ENCODE results near the gene MAP2K2.

DNA sequence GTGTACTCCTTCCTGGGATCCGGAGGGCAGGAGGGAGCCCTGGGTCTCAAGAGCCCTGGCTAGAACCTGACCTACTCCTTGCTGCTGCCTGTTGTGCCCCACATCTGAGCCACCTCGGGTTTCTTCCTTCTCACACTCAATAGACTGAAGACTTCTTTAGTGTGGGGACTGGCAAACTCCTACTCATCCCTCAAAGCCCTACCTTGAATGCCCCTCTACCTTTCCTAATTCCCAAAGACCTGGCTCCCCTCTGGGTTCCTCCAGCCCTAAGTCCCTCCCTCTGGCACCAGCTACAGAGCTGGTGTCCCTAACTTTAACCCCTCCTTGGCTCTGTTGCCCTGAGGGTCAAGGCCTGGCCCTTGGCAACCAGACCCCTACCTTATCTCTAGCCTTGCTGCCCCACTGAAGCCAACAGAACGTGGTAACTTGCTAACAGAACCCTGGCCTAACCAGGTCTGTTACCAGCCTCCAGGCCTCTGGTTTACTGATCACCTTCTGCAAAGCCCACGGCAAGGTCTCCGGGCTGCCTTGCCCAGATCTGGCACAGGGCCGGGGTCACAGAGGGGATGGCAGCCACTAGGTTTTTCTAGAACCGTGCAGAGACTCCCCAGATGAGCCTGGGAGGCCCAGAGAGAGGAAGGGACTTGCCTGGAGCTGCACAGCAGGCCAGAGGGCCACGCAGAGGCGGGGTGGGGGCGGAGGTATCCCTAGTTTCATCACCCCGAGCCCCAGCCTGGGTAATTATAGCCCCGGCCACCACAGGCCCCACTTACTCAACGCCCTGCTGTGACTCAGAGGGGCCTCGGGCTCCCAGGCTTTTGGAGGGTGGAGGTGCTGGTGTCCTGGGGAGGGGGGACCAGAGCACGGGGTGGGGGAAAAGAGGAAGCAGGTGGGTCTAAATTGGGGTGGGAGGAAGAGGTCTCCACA, 72.5 kb downstream of the MAP2K2 start:
- TF ChIP-seq POLR2A (IDR thresholded peaks at IDR 0.05) (no peak), EP300 (IDR thresholded peaks at IDR 0.05) (no peak), POLR2AphosphoS5 (IDR thresholded peaks at IDR 0.05) (no peak)
- TF ChIP-seq, protein P1, sequence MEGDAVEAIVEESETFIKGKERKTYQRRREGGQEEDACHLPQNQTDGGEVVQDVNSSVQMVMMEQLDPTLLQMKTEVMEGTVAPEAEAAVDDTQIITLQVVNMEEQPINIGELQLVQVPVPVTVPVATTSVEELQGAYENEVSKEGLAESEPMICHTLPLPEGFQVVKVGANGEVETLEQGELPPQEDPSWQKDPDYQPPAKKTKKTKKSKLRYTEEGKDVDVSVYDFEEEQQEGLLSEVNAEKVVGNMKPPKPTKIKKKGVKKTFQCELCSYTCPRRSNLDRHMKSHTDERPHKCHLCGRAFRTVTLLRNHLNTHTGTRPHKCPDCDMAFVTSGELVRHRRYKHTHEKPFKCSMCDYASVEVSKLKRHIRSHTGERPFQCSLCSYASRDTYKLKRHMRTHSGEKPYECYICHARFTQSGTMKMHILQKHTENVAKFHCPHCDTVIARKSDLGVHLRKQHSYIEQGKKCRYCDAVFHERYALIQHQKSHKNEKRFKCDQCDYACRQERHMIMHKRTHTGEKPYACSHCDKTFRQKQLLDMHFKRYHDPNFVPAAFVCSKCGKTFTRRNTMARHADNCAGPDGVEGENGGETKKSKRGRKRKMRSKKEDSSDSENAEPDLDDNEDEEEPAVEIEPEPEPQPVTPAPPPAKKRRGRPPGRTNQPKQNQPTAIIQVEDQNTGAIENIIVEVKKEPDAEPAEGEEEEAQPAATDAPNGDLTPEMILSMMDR (IDR thresholded peaks at IDR 0.05) = no peak
